Liver (tissue), 9 donors: ENCODE measurements around the gene CEP68. TPM values are rescaled to one million over a fixed set of nuclear protein-coding genes. Genes with fewer than 3 reads are reported as not detected.

Source experiments
- DNase-seq: peaks from one replicate; pipeline ENCODE4 v3.0.0-alpha.2; 2017; ENCODE audit warnings: low spot score
- H3K27ac ChIP-seq, 2 donors: one replicate each; pipeline ENCODE4 v1.7.0; 2013; ENCODE audit warnings: inconsistent platforms in 2 of 2, low read length in 2 of 2, control low read depth in 1 of 2, low read depth in 1 of 2, mild to moderate bottlenecking in 1 of 2
- H3K27me3 ChIP-seq, 4 donors: one replicate each; pipeline versions ENCODE4 v1.6.1 to v1.7.0; 2013; ENCODE audit warnings: low read length in 3 of 4, inconsistent platforms in 1 of 4, mild to moderate bottlenecking in 1 of 4, moderate library complexity in 1 of 4; ENCODE audit not compliant: control insufficient read depth in 4 of 4, insufficient read depth in 4 of 4
- H3K36me3 ChIP-seq, 4 donors: one replicate each; pipeline versions ENCODE4 v1.6.1 to v1.7.0; 2013; ENCODE audit warnings: low read length in 3 of 4, mild to moderate bottlenecking in 3 of 4, low read depth in 1 of 4, moderate library complexity in 1 of 4; ENCODE audit not compliant: control insufficient read depth in 4 of 4, insufficient read depth in 3 of 4
- H3K4me1 ChIP-seq, 4 donors: one replicate each; pipeline versions ENCODE4 v1.6.1 to v1.7.0; 2013; ENCODE audit warnings: low read length in 3 of 4, mild to moderate bottlenecking in 3 of 4, moderate library complexity in 1 of 4; ENCODE audit not compliant: control insufficient read depth in 4 of 4, insufficient read depth in 4 of 4
- H3K4me3 ChIP-seq, 3 donors: one replicate each; pipeline versions ENCODE4 v1.6.1 to v1.7.0; 2013; ENCODE audit warnings: low read length in 3 of 3, control low read depth in 1 of 3, low read depth in 1 of 3, mild to moderate bottlenecking in 1 of 3
- H3K9ac ChIP-seq, 2 donors: one replicate each; pipeline ENCODE4 v1.7.0; 2013; ENCODE audit warnings: low read length in 2 of 2, mild to moderate bottlenecking in 2 of 2, moderate library complexity in 2 of 2, control low read depth in 1 of 2, low read depth in 1 of 2
- H3K9me3 ChIP-seq, 4 donors: one replicate each; pipeline versions ENCODE4 v1.6.1 to v1.7.0; 2013; ENCODE audit warnings: low read length in 3 of 4; ENCODE audit not compliant: control insufficient read depth in 4 of 4
- FOXA1 ChIP-seq: IDR thresholded peaks from 2 replicates; pipeline ENCODE4 v1.6.1; 2016; ENCODE audit warnings: antibody characterized with exemption
- GABPA ChIP-seq, 2 donors: IDR thresholded peaks in 1 of 2; conservative IDR thresholded peaks in 1 of 2; 2 replicates each; pipeline ENCODE4 v1.6.1; 2016; ENCODE audit warnings: antibody characterized with exemption in 2 of 2, mild to moderate bottlenecking in 1 of 2, moderate library complexity in 1 of 2
- HNF4A ChIP-seq, 2 donors: conservative IDR thresholded peaks; 2 replicates each; pipeline ENCODE4 v1.6.1; 2016; ENCODE audit warnings: antibody characterized with exemption in 2 of 2, mild to moderate bottlenecking in 2 of 2
- HNF4G ChIP-seq: IDR thresholded peaks from 2 replicates; pipeline ENCODE4 v1.6.1; 2016; ENCODE audit warnings: antibody characterized with exemption
- JUND ChIP-seq, 2 donors: IDR thresholded peaks; 2 replicates each; pipeline ENCODE4 v1.6.1; 2016; ENCODE audit warnings: antibody characterized with exemption in 2 of 2
- RAD21 ChIP-seq, 2 donors: IDR thresholded peaks; 2 replicates each; pipeline ENCODE4 v1.6.1; 2016; ENCODE audit warnings: antibody characterized with exemption in 2 of 2, mild to moderate bottlenecking in 2 of 2
- REST ChIP-seq: IDR thresholded peaks from 2 replicates; pipeline ENCODE4 v1.6.1; 2016; ENCODE audit warnings: antibody characterized with exemption, mild to moderate bottlenecking
- SP1 ChIP-seq: IDR thresholded peaks from 2 replicates; pipeline ENCODE4 v1.6.1; 2018; ENCODE audit warnings: antibody characterized with exemption, mild to moderate bottlenecking
- TAF1 ChIP-seq: conservative IDR thresholded peaks from 2 replicates; pipeline ENCODE4 v1.6.1; 2016; ENCODE audit warnings: antibody characterized with exemption, mild to moderate bottlenecking
- YY1 ChIP-seq: IDR thresholded peaks from 2 replicates; pipeline ENCODE4 v1.6.1; 2016; ENCODE audit warnings: antibody characterized with exemption, mild to moderate bottlenecking
- WGBS: extraction: QIAGEN DNeasy Blood & Tissue Kit; methylation state at CpG from one replicate; pipeline ENCODE4 v1.1.7; 2013; 5-methylcytosine and 5-hydroxymethylcytosine counted together
- polyA plus RNA-seq, 2 donors: library from polyadenylated mRNA; stranded (reverse) in 1 of 2; unstranded in 1 of 2; fragments of 200-250 nt in 1 of 2; fragments of >200 nt in 1 of 2; fragmentation: Nextera tagmentation in 1 of 2; extraction: Ambion mirVana in 1 of 2; gene quantifications; one replicate each; pipeline versions ENCODE4 v1.2.1 to v1.2.3, GENCODE V29; 2013 to 2015
- total RNA-seq, 2 donors: library from RNA; depleted of rRNA; stranded (reverse); fragments of >200 nt; gene quantifications; one replicate each; pipeline ENCODE4 v1.2.3, GENCODE V29; 2014
- TF ChIP-seq, protein P1 (sequence below): IDR thresholded peaks from 2 replicates; pipeline ENCODE4 v1.6.1; 2016; ENCODE audit warnings: antibody characterized with exemption
- TF ChIP-seq, protein P2 (sequence below): fragments of 150-350 bp; IDR thresholded peaks from 2 replicates; pipeline ENCODE4 v1.5.1; 2017; ENCODE audit warnings: improper control_type of control experiment, low read depth, low read length; ENCODE audit not compliant: missing input control
- donor health status: healthy.
- donor health status: healthy.
- donor health status: healthy.
- donor health status: healthy.
- donor health status: healthy.

The CEP68 gene
- total and polyA plus RNA-seq, 4 donors, result 2.1 to 5.8 (median 4.1) TPM

GRCh38 chr2:65062843-65063825 is 6.9 kb downstream of the CEP68 start:
- no peak overlapping the region for H3K4me3 ChIP-seq
- no peak overlapping the region for H3K9ac ChIP-seq
- H3K36me3 ChIP-seq, result no peaks in the 10 kb centered on the region
- no peak for TF ChIP-seq JUND (IDR thresholded peaks at IDR 0.05)
- TF ChIP-seq FOXA1, result no peak
- TF ChIP-seq HNF4G, result no peak
- TF ChIP-seq TAF1, result no peak
- TF ChIP-seq SP1, result no peak
- TF ChIP-seq, protein P1, sequence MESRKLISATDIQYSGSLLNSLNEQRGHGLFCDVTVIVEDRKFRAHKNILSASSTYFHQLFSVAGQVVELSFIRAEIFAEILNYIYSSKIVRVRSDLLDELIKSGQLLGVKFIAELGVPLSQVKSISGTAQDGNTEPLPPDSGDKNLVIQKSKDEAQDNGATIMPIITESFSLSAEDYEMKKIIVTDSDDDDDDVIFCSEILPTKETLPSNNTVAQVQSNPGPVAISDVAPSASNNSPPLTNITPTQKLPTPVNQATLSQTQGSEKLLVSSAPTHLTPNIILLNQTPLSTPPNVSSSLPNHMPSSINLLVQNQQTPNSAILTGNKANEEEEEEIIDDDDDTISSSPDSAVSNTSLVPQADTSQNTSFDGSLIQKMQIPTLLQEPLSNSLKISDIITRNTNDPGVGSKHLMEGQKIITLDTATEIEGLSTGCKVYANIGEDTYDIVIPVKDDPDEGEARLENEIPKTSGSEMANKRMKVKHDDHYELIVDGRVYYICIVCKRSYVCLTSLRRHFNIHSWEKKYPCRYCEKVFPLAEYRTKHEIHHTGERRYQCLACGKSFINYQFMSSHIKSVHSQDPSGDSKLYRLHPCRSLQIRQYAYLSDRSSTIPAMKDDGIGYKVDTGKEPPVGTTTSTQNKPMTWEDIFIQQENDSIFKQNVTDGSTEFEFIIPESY, result no peak
- TF ChIP-seq RAD21 (IDR thresholded peaks at IDR 0.05), result no peak
- no peak for TF ChIP-seq YY1
- TF ChIP-seq, protein P2, sequence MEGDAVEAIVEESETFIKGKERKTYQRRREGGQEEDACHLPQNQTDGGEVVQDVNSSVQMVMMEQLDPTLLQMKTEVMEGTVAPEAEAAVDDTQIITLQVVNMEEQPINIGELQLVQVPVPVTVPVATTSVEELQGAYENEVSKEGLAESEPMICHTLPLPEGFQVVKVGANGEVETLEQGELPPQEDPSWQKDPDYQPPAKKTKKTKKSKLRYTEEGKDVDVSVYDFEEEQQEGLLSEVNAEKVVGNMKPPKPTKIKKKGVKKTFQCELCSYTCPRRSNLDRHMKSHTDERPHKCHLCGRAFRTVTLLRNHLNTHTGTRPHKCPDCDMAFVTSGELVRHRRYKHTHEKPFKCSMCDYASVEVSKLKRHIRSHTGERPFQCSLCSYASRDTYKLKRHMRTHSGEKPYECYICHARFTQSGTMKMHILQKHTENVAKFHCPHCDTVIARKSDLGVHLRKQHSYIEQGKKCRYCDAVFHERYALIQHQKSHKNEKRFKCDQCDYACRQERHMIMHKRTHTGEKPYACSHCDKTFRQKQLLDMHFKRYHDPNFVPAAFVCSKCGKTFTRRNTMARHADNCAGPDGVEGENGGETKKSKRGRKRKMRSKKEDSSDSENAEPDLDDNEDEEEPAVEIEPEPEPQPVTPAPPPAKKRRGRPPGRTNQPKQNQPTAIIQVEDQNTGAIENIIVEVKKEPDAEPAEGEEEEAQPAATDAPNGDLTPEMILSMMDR, result no peak
- no peak for TF ChIP-seq HNF4A (conservative IDR thresholded peaks at IDR 0.05)
- no peak for TF ChIP-seq GABPA (IDR thresholded peaks at IDR 0.05 in 1 of 2, conservative IDR thresholded peaks at IDR 0.05 in 1 of 2)
- TF ChIP-seq REST, result no peak
- H3K9me3 ChIP-seq, result no peaks in the 10 kb centered on the region
- no peak overlapping the region for H3K27ac ChIP-seq
- WGBS, result 80% methylated on average over 13 of the region's 13 CpGs
- no peak for DNase-seq
- H3K27me3 ChIP-seq, result no peaks in the 10 kb centered on the region
- H3K4me1 ChIP-seq, result peaks cover 5 to 11% (median 9%) of the 10 kb centered on the region in 4 donors
